HepG2 (cell line): ENCODE measurements around the gene PFDN2. TPM values are rescaled to one million over a fixed set of nuclear protein-coding genes. Genes with fewer than 3 reads are reported as not detected.

Source experiments
- CHCHD3 ChIP-seq: sonication (generic); formaldehyde crosslinking; IDR thresholded peaks from 2 replicates; pipeline ENCODE4 v1.8.0; 2022; ENCODE audit warnings: mild to moderate bottlenecking, missing genetic modification reagents, moderate library complexity
- ELF1 ChIP-seq: sonication (generic); formaldehyde crosslinking; IDR thresholded peaks from 2 replicates; pipeline ENCODE4 v1.4.0; 2020; ENCODE audit warnings: missing genetic modification reagents
- KDM4B ChIP-seq: sonication (generic); formaldehyde crosslinking; IDR thresholded peaks from 2 replicates; pipeline ENCODE4 v1.4.0; 2020; ENCODE audit warnings: missing genetic modification reagents
- MBNL3 ChIP-seq: fragments of 250-450 bp; sonication (Bioruptor Pico); conservative IDR thresholded peaks from 2 replicates; pipeline ENCODE4 v1.8.0; 2022; ENCODE audit warnings: mild to moderate bottlenecking, inconsistent platforms
- MIER3 ChIP-seq: IDR thresholded peaks from 2 replicates; pipeline ENCODE4 v1.6.1; 2016; ENCODE audit warnings: missing compliant biosample characterization, borderline replicate concordance
- MTF1 ChIP-seq: sonication (generic); formaldehyde crosslinking; IDR thresholded peaks from 2 replicates; pipeline ENCODE4 v1.5.0; 2020; ENCODE audit warnings: missing genetic modification reagents
- PBX2 ChIP-seq: IDR thresholded peaks from 2 replicates; pipeline ENCODE4 v1.6.1; 2016; ENCODE audit warnings: control low read depth
- REXO4 ChIP-seq: sonication (generic); formaldehyde crosslinking; IDR thresholded peaks from 2 replicates; pipeline ENCODE4 v1.8.0; 2022; ENCODE audit warnings: missing genetic modification reagents, mild to moderate bottlenecking, borderline replicate concordance
- SOX13 ChIP-seq, 3 experiments: fragments of 450-650 bp in 1 of 3; sonication (generic) in 1 of 3; formaldehyde crosslinking in 1 of 3; IDR thresholded peaks in 2 of 3; conservative IDR thresholded peaks in 1 of 3; 2 replicates each; pipeline versions ENCODE4 v1.5.0 to v1.6.1; 2016 to 2020; ENCODE audit warnings: antibody characterized with exemption in 1 of 3, mild to moderate bottlenecking in 1 of 3, missing compliant biosample characterization in 1 of 3, missing genetic modification reagents in 1 of 3, moderate library complexity in 1 of 3
- TSC22D2 ChIP-seq: sonication (generic); formaldehyde crosslinking; IDR thresholded peaks from 2 replicates; pipeline ENCODE4 v1.5.1; 2020; ENCODE audit warnings: missing genetic modification reagents, mild to moderate bottlenecking, borderline replicate concordance
- WIZ ChIP-seq: sonication (generic); formaldehyde crosslinking; IDR thresholded peaks from 2 replicates; pipeline ENCODE4 v1.5.1; 2020; ENCODE audit warnings: mild to moderate bottlenecking, missing genetic modification reagents
- ZBTB49 ChIP-seq: sonication (generic); formaldehyde crosslinking; IDR thresholded peaks from 2 replicates; pipeline ENCODE4 v1.4.0; 2020; ENCODE audit warnings: missing genetic modification reagents, borderline replicate concordance
- ZNF3 ChIP-seq: IDR thresholded peaks from 2 replicates; pipeline ENCODE4 v1.7.0; 2017; ENCODE audit warnings: inconsistent platforms
- ZNF383 ChIP-seq: sonication (generic); formaldehyde crosslinking; IDR thresholded peaks from 2 replicates; pipeline ENCODE4 v1.4.0; 2020; ENCODE audit warnings: missing genetic modification reagents, mild to moderate bottlenecking, borderline replicate concordance
- ZNF598 ChIP-seq: sonication (generic); formaldehyde crosslinking; IDR thresholded peaks from 2 replicates; pipeline ENCODE4 v1.5.1; 2020; ENCODE audit warnings: mild to moderate bottlenecking, missing genetic modification reagents, borderline replicate concordance
- ZNF720 ChIP-seq: sonication (generic); formaldehyde crosslinking; IDR thresholded peaks from 2 replicates; pipeline ENCODE4 v1.4.0; 2020; ENCODE audit warnings: missing genetic modification reagents
- ZNF784 ChIP-seq: sonication (generic); formaldehyde crosslinking; IDR thresholded peaks from 2 replicates; pipeline ENCODE4 v1.5.1; 2020; ENCODE audit warnings: missing genetic modification reagents, mild to moderate bottlenecking, borderline replicate concordance
- ZSCAN29 ChIP-seq: sonication (generic); formaldehyde crosslinking; conservative IDR thresholded peaks from 2 replicates; pipeline ENCODE4 v1.4.0; 2020; ENCODE audit warnings: mild to moderate bottlenecking, missing genetic modification reagents
- polyA plus RNA-seq, 8 experiments: library from polyadenylated mRNA; depleted of rRNA in 3 of 8; stranded (reverse) in 7 of 8; unstranded in 1 of 8; fragments of >200 nt; fragmentation: Illumina TruSeq in 4 of 8; extraction: Trizol in 4 of 8; gene quantifications; 2 replicates each; pipeline versions ENCODE4 v1.2.1 to v1.2.3, GENCODE V29; 2011 to 2016; ENCODE audit warnings: low read depth in 4 of 8, missing spikeins in 1 of 8, mixed read lengths in 1 of 8; ENCODE audit not compliant: insufficient read depth in 1 of 8
- total RNA-seq, 5 experiments: library from RNA; depleted of rRNA; stranded (reverse); fragments of >200 nt; fragmentation: Illumina TruSeq; extraction: Trizol; gene quantifications; 2 replicates each; pipeline ENCODE4 v1.2.3, GENCODE V29; 2016; ENCODE audit warnings: low read depth in 1 of 5
- TF ChIP-seq, protein P1 (sequence below): sonication (generic); formaldehyde crosslinking; IDR thresholded peaks from 2 replicates; pipeline ENCODE4 v1.8.0; 2022; ENCODE audit warnings: mild to moderate bottlenecking, missing genetic modification reagents
- TF ChIP-seq, protein P2 (sequence below): sonication (generic); formaldehyde crosslinking; IDR thresholded peaks from 2 replicates; pipeline ENCODE4 v1.5.0; 2020; ENCODE audit warnings: mild to moderate bottlenecking, missing genetic modification reagents

Gene PFDN2
- total and polyA plus RNA-seq, 2 of the 13 experiments (the other 11 are each of a cell fraction or from before 2014, with no cell fraction given) = 62.6 to 63.6 TPM

GRCh38 chr1:161132410-161133219, 14.8 kb upstream of the PFDN2 start, which contains the start of gene DEDD (continued):
- TF ChIP-seq, protein P1, sequence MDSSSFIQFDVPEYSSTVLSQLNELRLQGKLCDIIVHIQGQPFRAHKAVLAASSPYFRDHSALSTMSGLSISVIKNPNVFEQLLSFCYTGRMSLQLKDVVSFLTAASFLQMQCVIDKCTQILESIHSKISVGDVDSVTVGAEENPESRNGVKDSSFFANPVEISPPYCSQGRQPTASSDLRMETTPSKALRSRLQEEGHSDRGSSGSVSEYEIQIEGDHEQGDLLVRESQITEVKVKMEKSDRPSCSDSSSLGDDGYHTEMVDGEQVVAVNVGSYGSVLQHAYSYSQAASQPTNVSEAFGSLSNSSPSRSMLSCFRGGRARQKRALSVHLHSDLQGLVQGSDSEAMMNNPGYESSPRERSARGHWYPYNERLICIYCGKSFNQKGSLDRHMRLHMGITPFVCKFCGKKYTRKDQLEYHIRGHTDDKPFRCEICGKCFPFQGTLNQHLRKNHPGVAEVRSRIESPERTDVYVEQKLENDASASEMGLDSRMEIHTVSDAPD (CRISPR knock-in tag) = no peak
- TF ChIP-seq KDM4B (CRISPR knock-in tag) = no peak
- peak; percentile 62; the same call in 1 of the 2 replicates for TF ChIP-seq MIER3 (CRISPR knock-in tag)
- TF ChIP-seq ZSCAN29 (CRISPR knock-in tag) = peak; percentile 88; the same call in 1 of the 2 replicates
- no peak for TF ChIP-seq ZNF720 (CRISPR knock-in tag)
- 0 out of 2 replicates have a peak, but pooled peaks have one; percentile 28 for TF ChIP-seq ZNF598
- no peak for TF ChIP-seq MBNL3 (CRISPR knock-in tag)
- TF ChIP-seq, protein P2, sequence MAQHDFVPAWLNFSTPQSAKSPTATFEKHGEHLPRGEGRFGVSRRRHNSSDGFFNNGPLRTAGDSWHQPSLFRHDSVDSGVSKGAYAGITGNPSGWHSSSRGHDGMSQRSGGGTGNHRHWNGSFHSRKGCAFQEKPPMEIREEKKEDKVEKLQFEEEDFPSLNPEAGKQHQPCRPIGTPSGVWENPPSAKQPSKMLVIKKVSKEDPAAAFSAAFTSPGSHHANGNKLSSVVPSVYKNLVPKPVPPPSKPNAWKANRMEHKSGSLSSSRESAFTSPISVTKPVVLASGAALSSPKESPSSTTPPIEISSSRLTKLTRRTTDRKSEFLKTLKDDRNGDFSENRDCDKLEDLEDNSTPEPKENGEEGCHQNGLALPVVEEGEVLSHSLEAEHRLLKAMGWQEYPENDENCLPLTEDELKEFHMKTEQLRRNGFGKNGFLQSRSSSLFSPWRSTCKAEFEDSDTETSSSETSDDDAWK (CRISPR knock-in tag) = no peak
- no peak for TF ChIP-seq PBX2
- TF ChIP-seq MTF1 (CRISPR knock-in tag) = no peak
- no peak for TF ChIP-seq TSC22D2
- no peak for TF ChIP-seq ZNF784 (CRISPR knock-in tag)
- no peak for TF ChIP-seq SOX13 (IDR thresholded peaks at IDR 0.05)
- peak in 1 of 2 experiments; percentile 15; a peak in 1 of 4 replicates for TF ChIP-seq SOX13 (CRISPR knock-in tag; conservative IDR thresholded peaks at IDR 0.05 in 1 of 2, IDR thresholded peaks at IDR 0.05 in 1 of 2)
- no peak for TF ChIP-seq ZNF383 (CRISPR knock-in tag)
- no peak for TF ChIP-seq CHCHD3
- no peak for TF ChIP-seq WIZ (CRISPR knock-in tag)
- TF ChIP-seq ZBTB49 (CRISPR knock-in tag) = no peak
- TF ChIP-seq ZNF3 (CRISPR knock-in tag) = no peak
- no peak for TF ChIP-seq REXO4 (CRISPR knock-in tag)
- TF ChIP-seq ELF1 (CRISPR knock-in tag) = peak; percentile 75
